Measurements from ENCODE around the gene PMFBP1. TPM values are rescaled to one million over a fixed set of nuclear protein-coding genes. Genes with fewer than 3 reads are reported as not detected.
"Not testable (repeated sequence)": the region's sequence is repeated elsewhere in the genome, so short reads cannot be mapped to it uniquely, and the experiment has no call there.

Gene PMFBP1
- total RNA-seq, 1 experiment from 2014 or later = 0.55 TPM

DNA sequence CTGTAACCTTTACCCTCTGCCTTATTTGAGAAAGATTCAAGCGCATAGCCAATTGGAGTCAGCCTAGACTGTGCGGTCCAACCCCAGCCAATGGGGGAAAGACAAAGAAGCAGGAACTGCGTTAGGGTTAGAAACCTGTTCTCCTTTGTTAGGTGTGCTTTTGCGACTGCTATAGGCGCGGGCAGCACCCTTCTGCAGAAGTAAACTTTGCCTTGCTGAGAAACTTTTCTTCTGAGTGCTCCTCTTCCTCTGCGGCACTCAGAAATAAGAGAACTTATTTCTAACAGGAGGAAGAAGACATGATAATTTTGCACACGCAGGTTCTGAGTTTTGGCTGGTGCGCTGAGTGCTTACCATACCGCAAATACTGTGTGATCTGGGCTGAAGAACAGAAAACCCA is 87.5 kb downstream of the PMFBP1 start:
- H3K36me3 ChIP-seq (ENCODE audit: low read depth) = peaks cover 34% of the 10 kb centered on the region
- intact Hi-C loops (cut with micrococcal nuclease; ENCODE audit: unreplicated experiment) = no loop called here
- ChIA-PET CTCF (interaction anchor here (0.5 kb wide), 1 partner anchor 520 kb away, joined by 6 read pairs; no protein-coding TSS in a partner anchor), POLR2A (ENCODE audit: unreplicated experiment) (no interaction called here)
- H3K79me2 ChIP-seq (ENCODE audit: low read depth) = no peaks in the 10 kb centered on the region
- H3K9me3 ChIP-seq (ENCODE audit: insufficient read depth, low read depth) = peaks cover 6% of the 10 kb centered on the region; the same call in 1 of the 2 replicates
- no peak overlapping the region for H3K4me2 ChIP-seq
- H3K4me3 ChIP-seq = no peak overlapping the region
- H3F3A ChIP-seq (ENCODE audit: insufficient read depth, low read depth) = 0 out of 2 replicates have a peak, but pooled peaks cover 6% of the 10 kb centered on the region
- H4K20me1 ChIP-seq (ENCODE audit: insufficient read depth) = no peaks in the 10 kb centered on the region
- H3K27ac ChIP-seq = no peak overlapping the region
- H3K27me3 ChIP-seq (ENCODE audit: insufficient read depth, low read depth) = no peaks in the 10 kb centered on the region
- DNase-seq = no peak
- no peaks in the 10 kb centered on the region for H3K9me2 ChIP-seq (ENCODE audit: insufficient read depth)
- H2AFZ ChIP-seq = no peak overlapping the region
- H3K4me1 ChIP-seq (replicated peaks; ENCODE audit: insufficient read depth) = peaks cover 13% of the 10 kb centered on the region
- BruUV-seq (replicated peaks) = no TSS peak
- no peak for TF ChIP-seq EZH2 (IDR thresholded peaks at IDR 0.05; ENCODE audit: low read depth)
- TF ChIP-seq, protein P1, sequence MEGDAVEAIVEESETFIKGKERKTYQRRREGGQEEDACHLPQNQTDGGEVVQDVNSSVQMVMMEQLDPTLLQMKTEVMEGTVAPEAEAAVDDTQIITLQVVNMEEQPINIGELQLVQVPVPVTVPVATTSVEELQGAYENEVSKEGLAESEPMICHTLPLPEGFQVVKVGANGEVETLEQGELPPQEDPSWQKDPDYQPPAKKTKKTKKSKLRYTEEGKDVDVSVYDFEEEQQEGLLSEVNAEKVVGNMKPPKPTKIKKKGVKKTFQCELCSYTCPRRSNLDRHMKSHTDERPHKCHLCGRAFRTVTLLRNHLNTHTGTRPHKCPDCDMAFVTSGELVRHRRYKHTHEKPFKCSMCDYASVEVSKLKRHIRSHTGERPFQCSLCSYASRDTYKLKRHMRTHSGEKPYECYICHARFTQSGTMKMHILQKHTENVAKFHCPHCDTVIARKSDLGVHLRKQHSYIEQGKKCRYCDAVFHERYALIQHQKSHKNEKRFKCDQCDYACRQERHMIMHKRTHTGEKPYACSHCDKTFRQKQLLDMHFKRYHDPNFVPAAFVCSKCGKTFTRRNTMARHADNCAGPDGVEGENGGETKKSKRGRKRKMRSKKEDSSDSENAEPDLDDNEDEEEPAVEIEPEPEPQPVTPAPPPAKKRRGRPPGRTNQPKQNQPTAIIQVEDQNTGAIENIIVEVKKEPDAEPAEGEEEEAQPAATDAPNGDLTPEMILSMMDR (conservative IDR thresholded peaks at IDR 0.05) = no peak

DNA sequence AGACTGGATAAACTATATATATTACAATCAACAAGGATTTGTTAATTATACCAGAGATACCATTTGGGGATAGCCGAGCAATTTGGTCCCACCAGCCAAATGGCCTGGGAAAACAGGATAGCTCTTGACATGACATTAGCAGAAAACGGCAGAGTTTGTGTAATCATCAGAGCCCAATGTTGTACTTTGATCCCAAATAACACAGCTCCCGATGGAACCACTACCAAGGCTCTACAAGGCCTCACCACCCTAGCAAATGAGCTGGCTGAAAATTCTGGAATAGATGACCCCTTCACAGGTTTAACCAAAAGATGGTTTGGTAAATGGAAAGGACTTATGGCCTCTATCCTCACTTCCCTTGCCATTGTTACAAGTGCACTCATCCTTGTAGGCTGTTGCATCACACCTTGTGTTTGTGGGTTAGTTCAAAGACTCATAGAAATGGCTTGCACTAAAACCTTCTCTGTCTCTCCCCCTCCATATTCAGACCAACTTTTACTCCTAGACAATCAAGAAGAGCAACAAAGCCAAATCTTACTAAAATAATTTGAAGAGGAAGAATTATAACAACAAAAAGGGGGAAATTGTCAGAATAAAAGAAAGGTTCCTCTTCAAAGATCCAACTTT is 88.1 kb downstream of the PMFBP1 start:
- ChIA-PET CTCF (no interaction called here), POLR2A (ENCODE audit: unreplicated experiment) (no interaction called here)
- BruUV-seq (replicated peaks) = no TSS peak
- Histone ChIP-seq H3K27me3 (ENCODE audit: insufficient read depth, low read depth) (no peaks in the 10 kb centered on the region), H3K4me1 (replicated peaks; ENCODE audit: insufficient read depth) (peaks cover 13% of the 10 kb centered on the region), H3K9me2 (ENCODE audit: insufficient read depth) (no peaks in the 10 kb centered on the region), H2AFZ (no peak overlapping the region), H3K27ac (no peak overlapping the region), H3K4me3 (no peak overlapping the region), H3K4me2 (no peak overlapping the region), H3F3A (ENCODE audit: insufficient read depth, low read depth) (0 out of 2 replicates have a peak, but pooled peaks cover 6% of the 10 kb centered on the region), H4K20me1 (ENCODE audit: insufficient read depth) (no peaks in the 10 kb centered on the region), H3K36me3 (ENCODE audit: low read depth) (peaks cover 33% of the 10 kb centered on the region), H3K9me3 (ENCODE audit: insufficient read depth, low read depth) (peaks cover 6% of the 10 kb centered on the region; the same call in 1 of the 2 replicates), H3K79me2 (ENCODE audit: low read depth) (no peaks in the 10 kb centered on the region)
- intact Hi-C loops (cut with micrococcal nuclease; ENCODE audit: unreplicated experiment) = no loop called here
- DNase-seq = no peak
- no peak for TF ChIP-seq EZH2 (IDR thresholded peaks at IDR 0.05; ENCODE audit: low read depth)
- TF ChIP-seq, protein P1 (conservative IDR thresholded peaks at IDR 0.05) = no peak

DNA sequence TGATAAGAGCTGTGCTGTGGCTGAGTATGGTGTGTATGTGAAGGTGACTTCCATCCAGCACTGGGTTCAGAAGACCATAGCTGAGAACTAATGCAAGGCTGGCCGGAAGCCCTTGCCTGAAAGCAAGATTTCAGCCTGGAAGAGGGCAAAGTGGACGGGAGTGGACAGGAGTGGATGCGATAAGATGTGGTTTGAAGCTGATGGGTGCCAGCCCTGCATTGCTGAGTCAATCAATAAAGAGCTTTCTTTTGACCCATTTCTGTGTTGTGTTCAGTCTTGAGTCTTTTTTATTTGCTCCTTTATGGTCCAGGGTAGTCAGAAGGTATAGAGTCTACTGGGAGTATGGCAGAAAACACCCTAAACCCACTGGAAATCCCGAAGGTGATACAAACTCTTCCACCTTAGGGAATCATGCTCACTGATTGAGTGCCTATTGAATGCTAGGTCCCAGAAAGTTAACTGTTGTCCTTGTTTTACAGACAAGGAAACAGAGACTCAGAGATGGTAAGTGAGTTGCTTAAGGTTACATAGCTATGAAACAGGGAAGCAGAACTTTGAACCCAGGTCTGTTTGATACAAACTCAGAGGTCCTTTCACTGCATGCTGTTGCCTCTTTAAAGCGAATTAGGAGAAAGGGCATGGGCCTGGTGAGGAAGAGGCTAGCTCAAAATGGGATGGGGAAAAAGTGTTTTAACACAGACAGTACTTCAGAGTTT is 94.8 kb downstream of the PMFBP1 start:
- H3F3A ChIP-seq (ENCODE audit: insufficient read depth, low read depth); H3K27ac ChIP-seq; intact Hi-C loops (cut with micrococcal nuclease; ENCODE audit: unreplicated experiment); H2AFZ ChIP-seq; H3K27me3 ChIP-seq (ENCODE audit: insufficient read depth, low read depth); H3K79me2 ChIP-seq (ENCODE audit: low read depth); H3K4me2 ChIP-seq; CTCF ChIA-PET; BruUV-seq (replicated peaks); DNase-seq; H3K4me3 ChIP-seq; H3K36me3 ChIP-seq (ENCODE audit: low read depth); H3K9me3 ChIP-seq (ENCODE audit: insufficient read depth, low read depth); H3K9me2 ChIP-seq (ENCODE audit: insufficient read depth); H4K20me1 ChIP-seq (ENCODE audit: insufficient read depth); H3K4me1 ChIP-seq (replicated peaks; ENCODE audit: insufficient read depth): not testable (repeated sequence)
- POLR2A ChIA-PET (ENCODE audit: unreplicated experiment) = interaction anchor here (0.7 kb wide), 1 partner anchor 17 kb away, joined by 7 read pairs; the partner anchor contains the start of gene DHX38

DNA sequence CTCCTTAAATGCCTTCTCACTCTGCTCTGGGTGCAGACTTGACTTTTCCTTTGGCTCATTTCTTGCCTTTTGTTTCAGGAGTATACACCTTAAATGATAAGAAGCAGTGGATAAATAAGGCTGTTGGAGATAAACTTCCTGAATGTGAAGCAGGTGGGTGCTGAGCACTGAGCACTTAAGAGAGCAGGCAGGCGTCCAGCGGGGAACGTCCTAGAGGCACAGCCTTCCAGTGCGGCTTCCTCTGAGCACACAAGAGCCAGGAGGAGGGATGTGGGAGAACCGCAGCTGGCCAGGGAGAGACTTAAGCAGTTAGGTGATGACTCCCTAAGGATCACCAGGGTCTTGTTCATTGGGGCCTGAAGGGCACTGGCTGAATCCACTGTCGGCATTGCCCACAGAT is 96.9 kb downstream of the PMFBP1 start:
- H3F3A ChIP-seq (ENCODE audit: insufficient read depth, low read depth); H3K9me3 ChIP-seq (ENCODE audit: insufficient read depth, low read depth); H2AFZ ChIP-seq; H3K9me2 ChIP-seq (ENCODE audit: insufficient read depth); H3K27me3 ChIP-seq (ENCODE audit: insufficient read depth, low read depth); H3K27ac ChIP-seq; DNase-seq; H4K20me1 ChIP-seq (ENCODE audit: insufficient read depth); H3K79me2 ChIP-seq (ENCODE audit: low read depth); H3K4me2 ChIP-seq; POLR2A ChIA-PET (ENCODE audit: unreplicated experiment); H3K4me1 ChIP-seq (replicated peaks; ENCODE audit: insufficient read depth); H3K36me3 ChIP-seq (ENCODE audit: low read depth); H3K4me3 ChIP-seq; CTCF ChIA-PET; intact Hi-C loops (cut with micrococcal nuclease; ENCODE audit: unreplicated experiment); BruUV-seq (replicated peaks): not testable (repeated sequence)

All from PC-9 (cell line).